GM12878 (cell line): Measurements from ENCODE around the gene HPSE2.

Source experiments
- CREB1 ChIP-seq: IDR thresholded peaks from 2 replicates; pipeline ENCODE4 v1.6.1; 2012; ENCODE audit warnings: low read depth, mild to moderate bottlenecking, inconsistent platforms
- EZH2 ChIP-seq: IDR thresholded peaks from 2 replicates; pipeline ENCODE4 v1.6.1; 2012; ENCODE audit warnings: low read depth, mild to moderate bottlenecking, control low read depth, inconsistent platforms, low read length, borderline replicate concordance; ENCODE audit not compliant: control insufficient read depth
- PML ChIP-seq: IDR thresholded peaks from 2 replicates; pipeline ENCODE4 v1.6.1; 2012; ENCODE audit warnings: low read length, inconsistent platforms
- POLR2A ChIP-seq: IDR thresholded peaks from 2 replicates; pipeline ENCODE4 v1.6.1; 2011; ENCODE audit warnings: low read depth, mild to moderate bottlenecking, low read length
- RFX5 ChIP-seq: IDR thresholded peaks from 2 replicates; pipeline ENCODE4 v1.6.1; 2011; ENCODE audit warnings: low read depth, low read length, improper control_type of control experiment
- SP1 ChIP-seq: IDR thresholded peaks from one replicate; pipeline ENCODE4 v1.6.1; 2011; ENCODE audit warnings: low read depth, low read length
- TAF1 ChIP-seq: IDR thresholded peaks from 2 replicates; pipeline ENCODE4 v1.6.1; 2011; ENCODE audit warnings: mild to moderate bottlenecking, low read depth, low read length, borderline replicate concordance
- TF ChIP-seq, protein P1 (sequence below), 3 experiments: IDR thresholded peaks in 2 of 3; conservative IDR thresholded peaks in 1 of 3; 2 replicates each; pipeline ENCODE4 v1.5.1; 2011; ENCODE audit warnings: low read depth in 3 of 3, low read length in 3 of 3, mild to moderate bottlenecking in 3 of 3, control low read depth in 2 of 3, moderate library complexity in 2 of 3, inconsistent platforms in 1 of 3, mixed read lengths in 1 of 3; ENCODE audit not compliant: control insufficient read depth in 2 of 3, insufficient read depth in 1 of 3; ENCODE audit errors: extremely low read depth in 1 of 3

DNA sequence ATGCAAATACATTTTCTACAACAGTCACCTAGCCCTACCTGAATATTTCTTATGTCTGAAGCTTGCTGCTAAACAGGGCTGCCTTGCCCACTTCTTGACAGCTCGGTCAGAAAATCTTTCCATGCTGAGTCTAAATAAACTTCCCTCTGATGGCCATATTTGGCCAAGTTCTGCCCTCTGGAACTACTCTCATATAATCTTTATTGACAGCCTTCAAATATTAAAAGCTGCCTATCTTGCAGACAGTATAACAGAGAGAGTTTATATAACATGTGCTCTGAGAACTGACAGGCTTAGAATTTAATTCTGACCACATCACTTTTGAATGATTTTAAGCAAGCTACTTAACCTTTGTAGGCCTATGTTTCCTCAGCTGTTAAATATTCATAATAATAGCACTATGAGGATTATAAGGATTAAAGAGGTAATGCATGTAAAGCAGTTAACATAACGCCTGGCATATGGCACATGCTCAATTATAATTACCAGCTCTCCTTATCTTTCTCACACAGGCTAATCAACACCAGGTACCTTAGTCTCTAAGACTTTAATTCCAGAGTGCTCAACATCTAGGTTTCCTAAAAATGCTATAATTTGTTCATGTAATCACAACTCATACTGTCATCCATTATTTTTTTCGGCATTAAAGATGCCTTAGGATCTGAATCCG, 334.1 kb downstream of the HPSE2 start:
- TF ChIP-seq, protein P1, sequence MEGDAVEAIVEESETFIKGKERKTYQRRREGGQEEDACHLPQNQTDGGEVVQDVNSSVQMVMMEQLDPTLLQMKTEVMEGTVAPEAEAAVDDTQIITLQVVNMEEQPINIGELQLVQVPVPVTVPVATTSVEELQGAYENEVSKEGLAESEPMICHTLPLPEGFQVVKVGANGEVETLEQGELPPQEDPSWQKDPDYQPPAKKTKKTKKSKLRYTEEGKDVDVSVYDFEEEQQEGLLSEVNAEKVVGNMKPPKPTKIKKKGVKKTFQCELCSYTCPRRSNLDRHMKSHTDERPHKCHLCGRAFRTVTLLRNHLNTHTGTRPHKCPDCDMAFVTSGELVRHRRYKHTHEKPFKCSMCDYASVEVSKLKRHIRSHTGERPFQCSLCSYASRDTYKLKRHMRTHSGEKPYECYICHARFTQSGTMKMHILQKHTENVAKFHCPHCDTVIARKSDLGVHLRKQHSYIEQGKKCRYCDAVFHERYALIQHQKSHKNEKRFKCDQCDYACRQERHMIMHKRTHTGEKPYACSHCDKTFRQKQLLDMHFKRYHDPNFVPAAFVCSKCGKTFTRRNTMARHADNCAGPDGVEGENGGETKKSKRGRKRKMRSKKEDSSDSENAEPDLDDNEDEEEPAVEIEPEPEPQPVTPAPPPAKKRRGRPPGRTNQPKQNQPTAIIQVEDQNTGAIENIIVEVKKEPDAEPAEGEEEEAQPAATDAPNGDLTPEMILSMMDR (IDR thresholded peaks at IDR 0.05 in 2 of 3, conservative IDR thresholded peaks at IDR 0.05 in 1 of 3; ENCODE audit: control insufficient read depth in 2 of 3, extremely low read depth in 1 of 3, insufficient read depth in 1 of 3, low read depth in 3 of 3, low read length in 3 of 3), result no peak
- no peak for TF ChIP-seq CREB1
- TF ChIP-seq TAF1, result no peak
- TF ChIP-seq POLR2A, result no peak
- TF ChIP-seq SP1, result no peak
- no peak for TF ChIP-seq RFX5
- TF ChIP-seq EZH2, result no peak
- TF ChIP-seq PML, result no peak
